K562 (cell line): ENCODE results near the gene ZCWPW1. TPM values are rescaled to one million over a fixed set of nuclear protein-coding genes. Genes with fewer than 3 reads are reported as not detected.

Experiments
- CBFA2T3 ChIP-seq: fragments of 450-650 bp; IDR thresholded peaks from 2 replicates; pipeline ENCODE4 v1.6.1; 2017
- CEBPB ChIP-seq: fragments of 450-650 bp; IDR thresholded peaks from 2 replicates; pipeline ENCODE4 v1.6.1; 2016; ENCODE audit warnings: missing genetic modification characterization, missing compliant biosample characterization
- ERF ChIP-seq: fragments of 450-650 bp; formaldehyde crosslinking; IDR thresholded peaks from 2 replicates; pipeline ENCODE4 v1.4.0; 2020; ENCODE audit warnings: mild to moderate bottlenecking, mixed read lengths
- KAT2B ChIP-seq: IDR thresholded peaks from one replicate; pipeline ENCODE4 v1.6.1; 2012; ENCODE audit warnings: low read depth, mild to moderate bottlenecking, control low read depth, inconsistent platforms, low read length, moderate library complexity
- KDM2B ChIP-seq: fragments of 250-450 bp; sonication (Bioruptor Pico); IDR thresholded peaks from 2 replicates; pipeline ENCODE4 v1.8.0; 2021; ENCODE audit warnings: mild to moderate bottlenecking, moderate library complexity
- LARP7 ChIP-seq: fragments of 450-650 bp; IDR thresholded peaks from 2 replicates; pipeline ENCODE4 v1.6.1; 2016
- POLR2G ChIP-seq: fragments of 200-400 bp; formaldehyde crosslinking; IDR thresholded peaks from 2 replicates; pipeline ENCODE4 v1.6.1; 2017; ENCODE audit warnings: low read depth, mild to moderate bottlenecking, antibody characterized with exemption, low read length, moderate library complexity
- PURB ChIP-seq: sonication (generic); formaldehyde crosslinking; IDR thresholded peaks from 2 replicates; pipeline ENCODE4 v1.9.0; 2021; ENCODE audit warnings: low read depth, mild to moderate bottlenecking, missing genetic modification reagents
- TAL1 ChIP-seq: fragments of 450-650 bp; IDR thresholded peaks from 2 replicates; pipeline ENCODE4 v1.6.1; 2016; ENCODE audit warnings: mild to moderate bottlenecking
- TBP ChIP-seq: optimal IDR thresholded peaks from 2 replicates; pipeline ENCODE3; 2011; ENCODE audit warnings: low read depth, low read length, improper control_type of control experiment
- ZBTB17 ChIP-seq: fragments of 450-650 bp; formaldehyde crosslinking; IDR thresholded peaks from 2 replicates; pipeline ENCODE4 v1.4.0; 2020; ENCODE audit warnings: mild to moderate bottlenecking
- ZNF384 ChIP-seq: IDR thresholded peaks from 2 replicates; pipeline ENCODE4 v1.6.1; 2012; ENCODE audit warnings: low read depth, low read length, improper control_type of control experiment
- ZNF41 ChIP-seq: fragments of 250-450 bp; sonication (Bioruptor Pico); conservative IDR thresholded peaks from 2 replicates; pipeline ENCODE4 v1.4.0; 2020; ENCODE audit warnings: mild to moderate bottlenecking
- polyA plus RNA-seq, 8 experiments: library from polyadenylated mRNA; depleted of rRNA in 4 of 8; stranded (reverse) in 5 of 8; unstranded in 3 of 8; fragments of >200 nt; fragmentation: Nextera tagmentation in 2 of 8; fragmentation: Illumina TruSeq in 1 of 8; extraction: Ambion mirVana in 2 of 8; extraction: Trizol in 1 of 8; gene quantifications; 2 replicates each; pipeline versions ENCODE4 v1.2.1 to v1.2.3, GENCODE V29; 2011 to 2014; ENCODE audit warnings: inconsistent platforms in 1 of 8, missing spikeins in 1 of 8
- total RNA-seq, 7 experiments: library from RNA; depleted of rRNA in 6 of 7; stranded (reverse); fragments of >200 nt in 6 of 7; fragmentation: Illumina TruSeq in 2 of 7; extraction: Trizol in 2 of 7; gene quantifications; 2 replicates each; pipeline versions ENCODE4 v1.2.1 to v1.2.3, GENCODE V29; 2011 to 2021; ENCODE audit warnings: low replicate concordance in 1 of 7
- TF ChIP-seq, protein P1 (sequence below): sonication (generic); formaldehyde crosslinking; IDR thresholded peaks from 2 replicates; pipeline ENCODE4 v1.8.1; 2023; ENCODE audit warnings: mild to moderate bottlenecking, missing genetic modification reagents
- TF ChIP-seq, protein P2 (sequence below): fragments of 450-650 bp; IDR thresholded peaks from 2 replicates; pipeline ENCODE4 v1.6.1; 2016; ENCODE audit warnings: missing biosample characterization, missing genetic modification characterization
- TF ChIP-seq, protein P3 (sequence below): sonication (generic); formaldehyde crosslinking; IDR thresholded peaks from 2 replicates; pipeline ENCODE4 v1.8.0; 2022; ENCODE audit warnings: mild to moderate bottlenecking, missing genetic modification reagents
- TF ChIP-seq, protein P4 (sequence below): fragments of 250-450 bp; sonication (Bioruptor Pico); IDR thresholded peaks from 2 replicates; pipeline ENCODE4 v1.8.0; 2021; ENCODE audit warnings: mild to moderate bottlenecking, moderate library complexity
- TF ChIP-seq, protein P5 (sequence below): fragments of 450-650 bp; IDR thresholded peaks from 2 replicates; pipeline ENCODE4 v1.7.1; 2018; ENCODE audit warnings: mild to moderate bottlenecking, low read depth; ENCODE audit not compliant: partially characterized antibody

The ZCWPW1 gene
- total and polyA plus RNA-seq, 9 of the 15 experiments (the other 6 are each of a cell fraction or from before 2014, with no cell fraction given) = 0.18 to 1.7 (median 1.2) TPM

DNA sequence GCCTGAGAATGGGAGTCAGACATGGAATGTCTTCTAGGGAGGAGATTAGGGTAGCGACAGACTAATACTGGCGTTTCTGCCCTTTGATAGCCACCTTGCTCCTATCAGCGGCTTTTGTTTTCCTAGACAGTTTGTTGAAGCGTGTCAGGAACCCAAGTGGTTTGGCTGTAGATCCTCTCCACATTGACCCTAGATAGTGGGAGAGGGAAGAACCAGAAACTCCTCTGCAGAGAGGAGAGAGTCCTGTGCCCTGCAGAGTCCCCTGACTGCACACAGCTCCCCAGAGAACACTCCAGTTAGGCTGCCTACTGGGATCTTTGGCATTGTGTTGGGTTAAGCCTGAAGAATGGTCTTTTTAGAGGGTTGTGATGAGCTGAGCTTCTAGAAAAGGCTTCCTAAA lies 3.5 kb upstream of the ZCWPW1 start (continued):
- TF ChIP-seq PURB (no peak), ZNF384 (no peak), TBP (no peak), LARP7 (no peak), ZBTB17 (CRISPR knock-in tag) (no peak), ZNF41 (no peak), ERF (no peak), KAT2B (no peak), TAL1 (peak; percentile 26; the same call in 1 of the 2 replicates), KDM2B (no peak), CBFA2T3 (peak; percentile 62), CEBPB (tag) (no peak), POLR2G (no peak)
- TF ChIP-seq, protein P1, sequence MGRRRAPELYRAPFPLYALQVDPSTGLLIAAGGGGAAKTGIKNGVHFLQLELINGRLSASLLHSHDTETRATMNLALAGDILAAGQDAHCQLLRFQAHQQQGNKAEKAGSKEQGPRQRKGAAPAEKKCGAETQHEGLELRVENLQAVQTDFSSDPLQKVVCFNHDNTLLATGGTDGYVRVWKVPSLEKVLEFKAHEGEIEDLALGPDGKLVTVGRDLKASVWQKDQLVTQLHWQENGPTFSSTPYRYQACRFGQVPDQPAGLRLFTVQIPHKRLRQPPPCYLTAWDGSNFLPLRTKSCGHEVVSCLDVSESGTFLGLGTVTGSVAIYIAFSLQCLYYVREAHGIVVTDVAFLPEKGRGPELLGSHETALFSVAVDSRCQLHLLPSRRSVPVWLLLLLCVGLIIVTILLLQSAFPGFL (CRISPR knock-in tag) = peak; percentile 80; the same call in 1 of the 2 replicates
- TF ChIP-seq, protein P2, sequence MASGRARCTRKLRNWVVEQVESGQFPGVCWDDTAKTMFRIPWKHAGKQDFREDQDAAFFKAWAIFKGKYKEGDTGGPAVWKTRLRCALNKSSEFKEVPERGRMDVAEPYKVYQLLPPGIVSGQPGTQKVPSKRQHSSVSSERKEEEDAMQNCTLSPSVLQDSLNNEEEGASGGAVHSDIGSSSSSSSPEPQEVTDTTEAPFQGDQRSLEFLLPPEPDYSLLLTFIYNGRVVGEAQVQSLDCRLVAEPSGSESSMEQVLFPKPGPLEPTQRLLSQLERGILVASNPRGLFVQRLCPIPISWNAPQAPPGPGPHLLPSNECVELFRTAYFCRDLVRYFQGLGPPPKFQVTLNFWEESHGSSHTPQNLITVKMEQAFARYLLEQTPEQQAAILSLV (tag) = no peak
- TF ChIP-seq, protein P3, sequence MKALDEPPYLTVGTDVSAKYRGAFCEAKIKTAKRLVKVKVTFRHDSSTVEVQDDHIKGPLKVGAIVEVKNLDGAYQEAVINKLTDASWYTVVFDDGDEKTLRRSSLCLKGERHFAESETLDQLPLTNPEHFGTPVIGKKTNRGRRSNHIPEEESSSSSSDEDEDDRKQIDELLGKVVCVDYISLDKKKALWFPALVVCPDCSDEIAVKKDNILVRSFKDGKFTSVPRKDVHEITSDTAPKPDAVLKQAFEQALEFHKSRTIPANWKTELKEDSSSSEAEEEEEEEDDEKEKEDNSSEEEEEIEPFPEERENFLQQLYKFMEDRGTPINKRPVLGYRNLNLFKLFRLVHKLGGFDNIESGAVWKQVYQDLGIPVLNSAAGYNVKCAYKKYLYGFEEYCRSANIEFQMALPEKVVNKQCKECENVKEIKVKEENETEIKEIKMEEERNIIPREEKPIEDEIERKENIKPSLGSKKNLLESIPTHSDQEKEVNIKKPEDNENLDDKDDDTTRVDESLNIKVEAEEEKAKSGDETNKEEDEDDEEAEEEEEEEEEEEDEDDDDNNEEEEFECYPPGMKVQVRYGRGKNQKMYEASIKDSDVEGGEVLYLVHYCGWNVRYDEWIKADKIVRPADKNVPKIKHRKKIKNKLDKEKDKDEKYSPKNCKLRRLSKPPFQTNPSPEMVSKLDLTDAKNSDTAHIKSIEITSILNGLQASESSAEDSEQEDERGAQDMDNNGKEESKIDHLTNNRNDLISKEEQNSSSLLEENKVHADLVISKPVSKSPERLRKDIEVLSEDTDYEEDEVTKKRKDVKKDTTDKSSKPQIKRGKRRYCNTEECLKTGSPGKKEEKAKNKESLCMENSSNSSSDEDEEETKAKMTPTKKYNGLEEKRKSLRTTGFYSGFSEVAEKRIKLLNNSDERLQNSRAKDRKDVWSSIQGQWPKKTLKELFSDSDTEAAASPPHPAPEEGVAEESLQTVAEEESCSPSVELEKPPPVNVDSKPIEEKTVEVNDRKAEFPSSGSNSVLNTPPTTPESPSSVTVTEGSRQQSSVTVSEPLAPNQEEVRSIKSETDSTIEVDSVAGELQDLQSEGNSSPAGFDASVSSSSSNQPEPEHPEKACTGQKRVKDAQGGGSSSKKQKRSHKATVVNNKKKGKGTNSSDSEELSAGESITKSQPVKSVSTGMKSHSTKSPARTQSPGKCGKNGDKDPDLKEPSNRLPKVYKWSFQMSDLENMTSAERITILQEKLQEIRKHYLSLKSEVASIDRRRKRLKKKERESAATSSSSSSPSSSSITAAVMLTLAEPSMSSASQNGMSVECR (CRISPR knock-in tag) = no peak
- TF ChIP-seq, protein P4, sequence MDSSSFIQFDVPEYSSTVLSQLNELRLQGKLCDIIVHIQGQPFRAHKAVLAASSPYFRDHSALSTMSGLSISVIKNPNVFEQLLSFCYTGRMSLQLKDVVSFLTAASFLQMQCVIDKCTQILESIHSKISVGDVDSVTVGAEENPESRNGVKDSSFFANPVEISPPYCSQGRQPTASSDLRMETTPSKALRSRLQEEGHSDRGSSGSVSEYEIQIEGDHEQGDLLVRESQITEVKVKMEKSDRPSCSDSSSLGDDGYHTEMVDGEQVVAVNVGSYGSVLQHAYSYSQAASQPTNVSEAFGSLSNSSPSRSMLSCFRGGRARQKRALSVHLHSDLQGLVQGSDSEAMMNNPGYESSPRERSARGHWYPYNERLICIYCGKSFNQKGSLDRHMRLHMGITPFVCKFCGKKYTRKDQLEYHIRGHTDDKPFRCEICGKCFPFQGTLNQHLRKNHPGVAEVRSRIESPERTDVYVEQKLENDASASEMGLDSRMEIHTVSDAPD (CRISPR knock-in tag) = no peak
- TF ChIP-seq, protein P5, sequence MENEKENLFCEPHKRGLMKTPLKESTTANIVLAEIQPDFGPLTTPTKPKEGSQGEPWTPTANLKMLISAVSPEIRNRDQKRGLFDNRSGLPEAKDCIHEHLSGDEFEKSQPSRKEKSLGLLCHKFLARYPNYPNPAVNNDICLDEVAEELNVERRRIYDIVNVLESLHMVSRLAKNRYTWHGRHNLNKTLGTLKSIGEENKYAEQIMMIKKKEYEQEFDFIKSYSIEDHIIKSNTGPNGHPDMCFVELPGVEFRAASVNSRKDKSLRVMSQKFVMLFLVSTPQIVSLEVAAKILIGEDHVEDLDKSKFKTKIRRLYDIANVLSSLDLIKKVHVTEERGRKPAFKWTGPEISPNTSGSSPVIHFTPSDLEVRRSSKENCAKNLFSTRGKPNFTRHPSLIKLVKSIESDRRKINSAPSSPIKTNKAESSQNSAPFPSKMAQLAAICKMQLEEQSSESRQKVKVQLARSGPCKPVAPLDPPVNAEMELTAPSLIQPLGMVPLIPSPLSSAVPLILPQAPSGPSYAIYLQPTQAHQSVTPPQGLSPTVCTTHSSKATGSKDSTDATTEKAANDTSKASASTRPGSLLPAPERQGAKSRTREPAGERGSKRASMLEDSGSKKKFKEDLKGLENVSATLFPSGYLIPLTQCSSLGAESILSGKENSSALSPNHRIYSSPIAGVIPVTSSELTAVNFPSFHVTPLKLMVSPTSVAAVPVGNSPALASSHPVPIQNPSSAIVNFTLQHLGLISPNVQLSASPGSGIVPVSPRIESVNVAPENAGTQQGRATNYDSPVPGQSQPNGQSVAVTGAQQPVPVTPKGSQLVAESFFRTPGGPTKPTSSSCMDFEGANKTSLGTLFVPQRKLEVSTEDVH = no peak
